Fibroblast of peridontal ligament (primary cell): Measurements from ENCODE around the gene TNXB.
A peak's percentile ranks its signal among the peaks of the same experiment; 100 is the strongest.
"Not testable (repeated sequence)": the region's sequence is repeated elsewhere in the genome, so short reads cannot be mapped to it uniquely, and the experiment has no call there.

Experiments used
- DNase-seq: peaks from one replicate; pipeline ENCODE4 v3.0.0-alpha.2; 2010; ENCODE audit errors: extremely low read depth

TNXB gene

DNA sequence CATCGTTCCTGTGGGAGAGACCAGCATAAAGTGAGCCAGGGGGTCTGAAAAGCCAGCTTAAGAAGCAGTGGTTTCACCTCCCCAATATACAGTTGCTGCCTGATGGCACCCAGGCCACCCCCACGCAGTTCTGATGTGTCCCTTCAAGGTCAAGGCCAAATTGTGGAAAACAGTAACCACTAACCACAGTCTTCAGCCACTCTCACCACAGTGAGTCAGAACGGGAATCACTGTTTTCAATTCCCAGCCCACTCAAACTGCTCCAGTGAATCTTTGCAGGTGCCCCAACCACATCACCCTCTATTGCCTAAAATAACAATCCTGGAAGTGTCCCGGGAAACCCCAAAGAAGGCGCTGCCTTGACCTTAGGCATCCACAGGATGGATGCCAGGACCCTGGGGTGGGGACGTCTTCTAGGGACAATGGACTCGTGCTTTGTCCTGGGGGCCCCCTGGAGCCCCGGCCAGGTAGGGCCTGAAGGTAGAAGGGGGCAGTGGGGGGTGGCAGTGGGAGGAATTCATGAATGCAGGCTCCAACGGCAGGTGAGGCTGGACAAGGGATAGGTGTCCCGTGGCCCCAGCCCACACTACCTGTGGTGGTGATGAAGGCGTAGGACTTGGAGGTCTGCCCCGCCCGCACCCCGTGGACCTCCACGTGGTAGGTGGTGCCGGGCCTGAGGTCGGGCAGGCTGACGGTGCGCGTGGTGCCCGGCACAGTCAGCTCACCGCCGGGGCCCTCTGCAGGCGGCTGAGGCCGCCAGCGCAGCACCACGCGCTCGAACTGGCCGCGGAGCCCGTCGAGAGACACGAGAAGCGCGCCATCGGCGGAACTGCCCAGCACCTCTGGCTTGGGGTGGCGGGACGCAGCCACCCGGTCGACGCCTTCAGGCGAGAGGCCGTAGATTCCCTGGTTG, 22.2 kb downstream of the TNXB start:
- peak; percentile 73 for DNase-seq

DNA sequence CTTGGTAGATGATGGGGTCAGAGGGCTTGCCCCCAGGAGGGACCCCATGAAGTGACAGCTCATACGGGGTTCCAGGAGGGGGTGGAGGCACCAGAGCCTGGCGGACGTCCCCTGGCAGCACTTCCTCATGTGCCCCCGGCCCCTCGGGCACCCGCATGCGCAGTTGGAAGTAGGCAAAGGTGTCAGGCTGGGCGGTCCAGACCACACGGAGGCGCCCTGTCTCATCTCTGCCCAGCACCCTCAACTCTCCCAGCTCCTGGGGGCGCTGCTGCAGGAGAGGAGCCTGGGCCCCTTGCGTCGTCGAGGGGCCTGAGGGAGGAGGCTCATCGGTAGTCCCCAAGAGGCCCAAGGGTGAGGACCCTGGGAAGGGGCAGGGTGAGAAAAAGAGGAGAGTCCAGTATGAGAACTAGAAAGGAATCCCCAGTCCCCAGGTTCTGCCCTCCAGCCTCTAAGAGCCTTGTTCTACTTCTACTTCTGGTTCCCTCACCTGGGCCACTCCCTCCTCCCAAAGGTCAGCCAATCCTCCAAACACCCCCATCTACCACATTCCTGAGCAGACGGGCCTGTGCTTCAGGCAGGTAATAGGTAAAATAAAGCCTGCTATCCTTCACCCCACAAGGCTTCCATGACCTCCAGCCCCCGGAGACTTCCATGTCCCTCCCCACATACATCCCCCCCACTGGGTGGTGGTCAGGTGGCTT, 23.2 kb downstream of the TNXB start:
- DNase-seq: no peak

DNA sequence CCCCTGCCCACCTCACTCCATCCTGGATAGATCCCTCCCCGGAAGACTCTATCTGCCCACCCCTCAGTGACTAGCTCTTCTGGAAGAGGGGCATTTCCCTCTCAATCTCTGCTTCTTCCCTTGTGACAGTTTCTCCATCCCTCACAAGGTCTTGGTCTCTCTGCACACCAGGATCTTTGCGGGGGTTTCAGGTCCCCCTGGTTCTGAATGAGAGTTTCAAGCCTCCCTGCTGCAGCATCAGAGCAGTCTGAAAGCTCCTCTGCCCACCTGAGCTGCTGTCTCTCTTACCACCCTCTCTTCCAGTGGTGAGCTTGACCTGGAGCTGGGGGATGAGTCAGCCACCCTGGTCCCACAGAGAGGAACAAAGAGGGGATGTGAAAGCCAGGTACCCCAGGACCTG, 24.4 kb downstream of the TNXB start:
- no peak for DNase-seq

DNA sequence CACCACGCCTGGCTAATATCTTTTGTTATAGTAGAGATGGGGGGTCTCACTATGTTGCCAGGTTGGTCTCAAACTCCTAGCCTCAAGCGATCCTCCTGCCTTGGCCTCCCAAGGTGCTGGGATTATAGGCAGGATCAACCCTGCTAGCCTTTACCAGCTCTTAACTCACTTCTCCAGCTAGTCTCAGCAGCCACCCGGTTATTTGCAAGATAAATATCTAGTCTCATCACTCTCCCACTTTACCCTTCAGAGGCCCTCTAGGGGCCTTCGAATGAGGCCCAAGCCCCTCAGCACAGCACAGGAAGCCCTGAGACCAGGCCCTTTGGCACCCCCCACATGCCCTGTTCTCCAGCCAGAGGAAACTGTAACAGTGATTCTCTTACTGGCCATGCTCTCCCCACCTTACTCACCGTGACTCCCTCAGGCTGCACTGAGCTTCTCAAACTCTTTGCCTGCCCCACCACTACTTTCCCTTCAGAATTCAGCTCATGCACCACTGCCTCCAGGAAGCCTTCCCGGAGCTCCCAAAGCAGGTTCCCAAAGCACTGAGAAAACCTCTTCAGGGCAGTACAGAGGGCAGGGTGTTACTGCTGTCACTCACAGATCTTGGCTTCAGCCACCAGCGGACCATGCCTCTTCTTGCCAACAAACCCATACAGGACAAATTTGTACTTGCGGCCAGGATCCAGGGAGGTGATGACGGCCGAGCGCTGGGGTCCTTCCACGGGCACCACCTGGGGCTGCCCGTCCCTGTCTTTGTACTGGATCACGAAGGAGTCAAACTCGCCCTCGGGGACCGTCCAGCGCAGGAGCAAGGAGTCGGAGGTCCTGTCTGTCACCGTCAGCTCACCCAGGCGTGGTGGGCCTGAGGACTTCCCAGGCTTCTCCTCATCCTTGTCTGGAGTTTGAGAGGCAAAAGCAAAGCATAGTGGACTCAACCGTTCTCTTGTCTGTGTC, 25.0 kb downstream of the TNXB start:
- no peak for DNase-seq

DNA sequence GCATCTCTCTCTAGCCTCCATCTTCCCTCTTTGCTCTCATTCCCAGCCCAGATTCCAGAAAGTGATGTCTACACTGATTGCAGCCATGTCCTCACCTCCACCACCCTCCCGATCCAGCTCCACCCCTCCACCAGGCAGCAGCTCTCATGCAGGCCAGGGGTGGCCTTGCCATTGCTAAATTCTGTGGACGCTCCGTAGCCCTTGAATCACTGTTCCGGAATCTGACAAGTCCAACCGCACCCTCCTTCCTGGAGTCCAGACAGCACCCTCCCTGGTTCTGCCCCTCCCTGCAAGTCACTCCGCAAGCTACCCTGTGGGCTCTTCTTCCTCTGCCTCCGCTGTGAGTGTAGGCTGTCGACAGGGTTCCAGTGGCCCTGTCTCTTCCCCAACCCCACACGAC, 26.2 kb downstream of the TNXB start:
- peak; percentile 63 for DNase-seq

DNA sequence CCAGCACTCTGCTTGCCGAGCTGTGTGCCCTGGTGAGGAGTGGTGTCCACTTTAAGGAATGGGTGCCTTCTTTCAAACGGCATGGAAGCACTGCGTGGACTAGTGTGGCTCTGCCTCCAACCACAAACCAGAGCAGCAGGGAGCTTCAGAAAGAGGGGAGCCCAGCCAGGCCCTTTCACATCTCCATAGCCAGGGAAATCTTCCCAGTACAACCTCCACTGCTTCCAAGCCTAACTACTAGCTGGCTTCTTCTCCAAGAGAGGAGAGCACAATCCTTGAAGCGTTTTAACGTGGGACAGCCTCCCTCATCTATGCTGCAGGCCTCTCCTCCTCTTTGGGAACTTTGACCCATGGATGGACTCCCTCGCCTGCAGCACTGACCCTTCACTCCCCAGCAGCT, 26.7 kb downstream of the TNXB start:
- DNase-seq: no peak

DNA sequence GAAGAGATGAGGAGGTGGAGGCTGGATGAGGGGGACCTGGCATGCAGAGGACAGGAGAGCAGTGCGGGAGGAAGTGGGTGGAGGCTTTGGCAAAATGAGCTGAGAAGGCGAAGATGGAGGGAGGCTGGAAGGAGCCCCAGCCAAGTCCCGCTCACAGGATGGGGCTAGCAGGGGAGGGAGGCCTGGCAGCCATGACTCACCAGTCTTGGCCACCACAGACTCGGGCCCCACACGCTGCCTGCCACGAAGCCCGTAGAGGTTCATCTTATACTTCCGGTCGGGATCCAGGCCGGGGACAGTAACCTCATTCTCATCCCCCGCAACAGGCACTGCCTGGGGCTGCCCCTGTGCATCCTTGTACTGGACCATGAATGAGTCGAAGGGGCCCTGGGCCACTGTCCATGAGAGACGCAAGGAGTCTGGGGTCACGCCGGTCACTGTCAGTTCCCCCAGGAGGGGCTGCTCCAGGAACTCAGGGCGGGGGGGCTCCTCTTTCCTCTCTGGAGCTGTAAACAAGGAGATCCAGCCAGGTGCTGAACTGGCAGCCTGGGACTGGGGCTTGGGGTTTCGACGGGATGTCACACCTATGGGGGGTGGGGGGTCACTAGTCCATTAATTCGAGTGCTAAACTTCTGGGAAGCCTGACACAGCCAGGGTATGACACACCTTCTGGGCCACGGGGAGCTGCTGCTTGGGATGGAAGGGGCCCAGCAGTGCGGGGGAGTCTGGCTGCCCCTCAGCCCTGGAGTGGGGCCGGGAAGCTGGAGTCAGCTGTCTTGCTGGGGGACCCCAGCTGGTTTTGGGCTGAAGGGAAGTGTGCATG, 27.8 kb downstream of the TNXB start:
- peak; percentile 74 for DNase-seq

DNA sequence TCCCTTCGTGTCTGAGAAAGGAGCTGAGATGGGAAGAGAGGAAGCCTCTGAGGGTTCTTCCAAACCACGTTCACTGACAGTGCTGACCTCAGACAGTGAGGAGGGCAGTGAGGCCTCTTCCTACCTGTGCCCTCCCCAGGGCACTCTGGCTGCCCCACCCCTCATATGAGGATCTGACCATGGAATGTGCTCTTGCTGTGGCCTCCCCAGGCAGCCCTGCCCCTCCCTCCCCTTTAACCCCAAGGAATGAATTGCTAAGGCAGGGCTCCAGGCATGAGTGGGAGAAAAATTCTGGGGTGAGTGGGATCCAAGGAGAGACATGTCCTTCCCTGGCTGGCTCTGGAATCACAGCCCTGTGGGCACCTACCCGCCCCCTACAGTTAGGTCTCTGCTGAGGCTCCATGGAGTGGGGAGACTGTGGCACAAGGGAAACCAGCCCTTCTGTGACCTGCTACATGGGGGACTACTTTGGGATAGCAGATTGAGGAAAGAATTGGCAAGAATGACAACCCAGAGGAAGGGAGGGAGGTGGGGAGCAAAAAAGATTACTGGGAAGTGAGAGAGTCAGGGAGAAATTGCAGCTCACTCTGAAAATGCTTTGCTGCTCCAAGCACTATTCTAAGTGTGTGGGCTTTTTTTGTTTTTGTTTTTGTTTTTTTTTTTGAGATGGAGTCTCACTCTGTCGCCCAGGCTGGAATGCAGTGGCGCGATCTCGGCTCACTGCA, 29.4 kb downstream of the TNXB start:
- DNase-seq: no peak

DNA sequence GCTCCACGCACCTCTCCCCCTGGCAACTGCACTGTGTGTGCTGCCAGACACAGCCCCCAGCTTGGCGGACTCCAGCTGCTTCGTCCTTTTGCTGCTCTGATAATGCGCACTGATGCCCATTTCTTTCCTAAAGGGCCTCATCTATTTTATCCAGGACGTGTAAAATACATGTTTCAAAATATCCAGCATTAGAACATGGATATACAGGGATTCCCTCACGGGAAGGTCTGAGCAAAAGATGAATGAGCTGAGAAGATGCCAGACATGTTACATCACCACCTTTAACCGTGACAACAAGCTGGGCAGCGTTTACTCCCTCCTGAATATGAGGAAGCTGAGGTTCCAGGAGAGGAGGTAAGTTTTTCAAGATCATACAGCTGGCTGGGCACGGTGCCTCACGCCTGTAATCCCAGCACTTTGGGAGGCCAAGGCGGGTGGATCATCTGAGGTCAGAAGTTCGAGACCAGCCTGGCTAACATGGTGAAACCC, 32.8 kb downstream of the TNXB start:
- DNase-seq: peak; percentile 57

DNA sequence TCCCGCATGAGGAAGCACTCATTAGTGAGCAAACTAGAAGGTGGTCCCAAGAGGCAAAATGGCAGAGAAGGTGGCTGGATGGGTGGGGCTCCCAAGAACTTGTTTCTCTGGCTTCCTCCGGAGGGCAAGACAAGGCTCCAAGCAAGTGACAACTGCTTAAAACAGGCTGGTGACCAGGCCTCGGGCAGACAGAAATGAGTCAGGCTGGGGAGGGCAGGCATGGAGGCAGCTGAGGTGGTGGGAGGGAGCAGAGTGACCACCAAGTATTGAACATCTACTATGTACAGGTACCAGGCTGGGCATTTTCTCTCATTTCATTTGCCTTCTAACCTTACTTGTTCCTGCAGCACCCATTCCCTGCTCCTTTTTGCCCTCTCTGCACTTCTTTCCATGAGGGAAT, 33.4 kb downstream of the TNXB start:
- DNase-seq: no peak

DNA sequence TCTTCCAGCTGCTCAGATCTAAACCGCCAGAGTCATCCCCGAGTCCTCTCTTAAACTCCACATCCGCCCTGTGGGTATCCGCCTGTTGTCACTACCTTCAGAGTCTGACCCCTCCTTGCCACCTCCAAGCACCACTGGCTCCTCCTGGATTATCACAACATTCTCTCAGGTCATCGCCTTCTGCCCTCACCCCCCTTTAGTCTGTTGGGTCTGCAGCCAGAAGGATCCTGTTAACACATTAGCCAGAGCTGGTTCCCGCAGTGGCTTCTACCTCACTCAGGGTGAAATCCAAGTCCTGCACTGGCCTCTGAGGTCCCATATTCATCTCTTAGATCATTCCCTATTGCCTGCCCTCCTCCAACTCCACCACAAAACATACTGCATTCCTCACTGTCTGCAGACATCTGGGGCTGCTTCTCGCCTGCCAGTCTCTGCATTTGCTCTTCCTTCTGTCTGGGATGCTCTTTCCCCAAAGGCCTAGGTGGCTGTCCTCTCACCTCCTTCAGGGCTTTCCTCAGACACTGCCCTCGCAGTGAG, 34.1 kb downstream of the TNXB start:
- peak; percentile 43 for DNase-seq

DNA sequence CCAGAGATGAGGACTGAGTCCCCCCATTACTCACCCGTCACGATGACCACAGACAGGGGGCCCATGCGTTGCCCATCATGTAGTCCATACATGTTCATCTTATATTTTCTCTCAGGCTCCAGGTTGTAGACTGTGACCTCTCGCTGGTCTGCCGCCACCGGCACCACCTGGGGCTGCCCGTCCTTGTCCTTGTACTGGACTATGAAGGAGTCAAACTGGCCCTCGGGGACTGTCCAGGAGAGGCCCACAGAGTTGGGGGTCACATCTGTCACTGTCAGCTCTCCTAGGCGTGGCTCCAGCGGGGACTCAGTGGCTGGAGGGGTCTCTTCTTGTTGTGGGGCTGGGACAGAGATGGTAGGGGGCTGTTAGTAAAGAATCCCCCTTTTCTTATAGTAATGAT, 35.5 kb downstream of the TNXB start:
- no peak for DNase-seq

DNA sequence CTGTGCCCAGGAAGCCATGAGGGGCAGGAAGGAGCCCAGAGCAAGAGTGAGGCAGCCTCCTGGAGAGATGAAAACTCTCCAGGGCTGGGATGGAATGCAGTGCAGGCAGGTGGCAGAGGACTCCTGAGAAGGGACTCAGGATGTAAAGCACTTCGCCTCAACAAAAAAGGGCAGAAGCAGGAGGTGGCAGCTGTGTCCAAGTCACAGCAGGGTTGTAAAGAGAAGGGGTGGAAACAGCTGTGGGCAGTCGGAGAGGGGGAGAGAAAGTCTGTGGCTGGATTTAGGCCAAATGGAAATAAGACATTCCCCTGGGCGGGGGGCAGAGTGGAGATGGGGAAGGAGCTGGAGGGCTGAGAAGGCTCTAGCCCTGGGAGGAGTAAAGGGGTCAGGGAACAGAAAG, 36.0 kb downstream of the TNXB start:
- DNase-seq: no peak

DNA sequence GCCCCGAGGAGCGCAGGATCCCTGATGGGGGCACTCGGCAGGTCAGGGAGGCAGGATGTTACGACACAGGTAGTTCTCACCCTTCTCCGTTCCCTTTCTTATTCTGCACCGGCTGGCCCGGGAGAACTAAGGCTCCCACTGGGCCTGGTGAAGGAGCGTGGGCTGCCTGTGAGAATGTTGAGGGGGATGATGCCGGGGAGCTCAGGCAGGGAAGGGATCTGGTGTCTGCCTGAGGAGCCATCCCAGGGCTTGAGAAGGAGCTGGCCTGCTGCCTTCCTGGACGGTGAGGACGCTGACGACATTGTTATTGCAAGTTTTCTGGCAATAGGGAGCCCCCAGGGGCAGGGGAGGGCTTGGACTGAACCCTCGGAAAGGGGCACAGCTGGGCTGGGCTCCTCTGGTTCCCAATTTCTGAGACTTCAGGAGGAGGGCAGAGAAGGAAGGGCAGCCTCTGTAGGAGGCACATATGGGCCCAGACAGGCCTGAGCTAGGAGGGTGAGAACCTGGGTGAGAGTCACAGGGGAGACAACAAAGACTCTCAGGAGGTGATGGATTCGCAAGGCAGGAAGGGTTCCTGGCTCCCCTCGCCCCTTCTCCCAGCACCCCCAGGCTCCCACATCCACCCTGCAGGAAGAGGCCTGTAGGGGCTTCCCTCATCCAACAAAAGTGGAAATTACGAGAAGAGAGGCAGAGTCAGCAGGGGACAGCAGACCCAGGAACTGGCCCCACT, 38.2 kb downstream of the TNXB start:
- DNase-seq: no peak

DNA sequence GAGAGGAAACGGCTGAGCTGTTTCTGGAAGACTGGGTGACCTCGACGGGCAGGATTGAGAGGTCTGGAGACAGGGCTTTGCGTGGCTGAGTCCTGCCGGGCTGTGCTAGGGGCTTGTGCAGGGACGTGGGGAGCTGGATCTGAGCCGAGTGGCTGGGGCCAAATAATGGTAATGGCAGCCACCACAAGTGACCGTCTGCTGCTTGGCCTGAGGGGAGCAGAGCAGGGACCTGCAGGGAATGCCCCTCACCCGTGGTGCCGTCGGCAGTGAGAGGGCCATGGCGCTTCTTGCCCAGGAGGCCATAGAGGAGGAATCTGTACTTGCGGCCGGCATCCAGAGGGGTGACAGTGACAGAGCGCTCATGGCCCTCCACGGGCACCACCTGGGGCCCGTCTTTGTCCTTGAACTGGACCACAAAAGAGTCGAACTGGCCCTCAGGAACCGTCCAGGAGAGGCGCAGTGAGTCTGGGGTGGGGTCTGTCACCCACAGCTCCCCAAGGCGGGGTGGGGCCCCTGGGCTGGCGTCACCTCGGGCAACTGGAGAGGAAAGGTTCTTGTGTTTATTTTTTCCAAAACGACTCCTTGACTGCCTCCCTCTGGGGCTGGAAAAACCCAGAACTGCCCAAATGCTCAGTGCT, 39.1 kb downstream of the TNXB start:
- no peak for DNase-seq

DNA sequence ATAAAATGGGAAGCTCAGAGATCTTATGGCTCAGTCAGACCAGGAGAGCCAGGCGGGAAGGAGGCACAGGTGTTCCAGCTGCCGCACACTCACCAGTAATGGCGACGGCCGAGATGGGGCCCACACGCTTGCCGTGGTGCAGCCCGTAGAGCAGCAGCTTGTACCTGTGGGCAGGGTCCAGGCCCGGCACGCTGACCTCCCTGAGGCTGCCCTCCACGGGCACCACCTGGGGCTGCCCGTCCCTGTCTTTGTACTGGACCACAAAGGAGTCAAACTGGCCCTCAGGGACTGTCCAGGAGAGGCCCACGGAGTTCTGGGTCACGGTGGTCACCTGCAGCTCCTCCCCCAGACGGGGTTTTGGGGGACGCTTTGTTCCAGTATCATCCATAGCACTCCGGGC, 39.7 kb downstream of the TNXB start:
- no peak for DNase-seq

DNA sequence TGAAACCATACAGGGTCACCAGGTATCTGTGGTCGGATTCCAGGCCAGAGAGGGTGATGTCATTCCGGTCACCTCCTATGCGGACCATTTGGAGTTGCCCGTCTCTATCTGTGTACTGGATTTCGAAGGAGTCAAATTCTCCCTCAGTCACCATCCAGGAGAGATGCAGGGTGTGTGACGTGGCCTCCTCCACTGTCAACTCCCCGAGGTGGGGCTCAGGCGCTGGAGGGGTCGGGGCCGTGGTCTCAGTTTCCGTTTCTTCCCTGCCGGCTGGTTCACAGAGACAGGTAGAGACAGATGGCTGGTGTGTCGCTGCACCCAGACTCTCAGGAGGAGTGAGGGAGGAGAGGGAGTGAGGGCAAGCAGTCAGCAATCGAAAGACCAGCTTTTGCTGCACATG, 40.3 kb downstream of the TNXB start:
- DNase-seq: no peak

DNA sequence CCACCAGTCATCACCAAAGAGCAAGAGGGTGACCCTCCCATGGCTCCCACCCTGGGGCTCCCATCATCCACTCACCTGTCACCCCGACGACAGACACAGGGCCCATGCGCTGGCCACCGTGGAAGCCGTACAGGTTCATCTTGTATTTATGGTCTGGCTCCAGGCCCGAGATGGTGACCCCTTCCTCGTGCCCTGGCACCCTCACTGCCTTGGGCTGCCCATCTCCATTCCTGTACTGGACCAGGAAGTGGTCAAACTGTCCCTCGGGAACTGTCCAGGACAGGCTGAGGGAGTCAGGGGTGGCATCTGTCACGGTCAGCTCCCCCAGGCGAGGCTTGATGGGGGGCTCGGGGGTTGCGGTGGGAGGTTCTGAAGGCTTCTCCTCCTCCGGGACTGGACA, 40.8 kb downstream of the TNXB start:
- DNase-seq: not testable (repeated sequence)

DNA sequence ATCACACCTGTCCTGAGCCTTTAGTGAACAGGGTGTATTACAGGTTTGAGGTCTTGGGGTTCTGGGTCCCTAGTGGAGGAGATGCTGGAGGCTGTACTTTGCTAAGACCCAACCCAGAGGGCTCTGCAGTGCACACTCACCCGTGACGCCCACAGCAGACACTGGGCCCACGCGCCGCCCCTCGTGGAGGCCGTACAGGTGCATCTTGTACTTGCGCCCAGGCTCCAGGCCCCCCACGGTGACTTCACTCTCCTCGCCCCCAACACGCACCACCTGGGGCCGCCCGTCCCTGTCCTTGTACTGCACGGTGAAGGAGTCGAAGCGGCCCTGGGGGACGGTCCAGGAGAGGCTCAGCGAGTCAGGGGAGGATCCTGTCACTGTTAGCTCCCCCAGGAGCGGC, 41.6 kb downstream of the TNXB start:
- not testable (repeated sequence) for DNase-seq
